GM04503 (cell line): ENCODE results near the gene COPRS.

Experiments used
- DNase-seq: peaks from one replicate; pipeline ENCODE4 v3.0.0-alpha.2; 2012; ENCODE audit warnings: low read depth

COPRS gene

GRCh38 chr17:31807846-31808245 lies 51.2 kb downstream of the COPRS start:
- DNase-seq: no peak

GRCh38 chr17:31806921-31807320 lies 52.1 kb downstream of the COPRS start:
- DNase-seq: no peak

- DNase-seq: no peak
These were observed 55.4 kb downstream of the COPRS start for GRCh38 chr17:31803494-31804213.

GRCh38 chr17:31802502-31802901 lies 56.5 kb downstream of the COPRS start:
- DNase-seq: no peak
